GM18907 (cell line): ENCODE data around the gene WNT9B.
"Not testable (repeated sequence)": the region's sequence is repeated elsewhere in the genome, so short reads cannot be mapped to it uniquely, and the experiment has no call there.

Experiments used
- ATAC-seq: cut with Tn5 transposase; IDR thresholded peaks from one replicate; pipeline ENCODE4 v1.9.1; 2021; ENCODE audit warnings: mild to moderate bottlenecking, moderate library complexity; ENCODE audit not compliant: unreplicated experiment

WNT9B gene

GRCh38 chr17:46903762-46904672, 52.6 kb downstream of the WNT9B start:
- ATAC-seq = no peak

DNA sequence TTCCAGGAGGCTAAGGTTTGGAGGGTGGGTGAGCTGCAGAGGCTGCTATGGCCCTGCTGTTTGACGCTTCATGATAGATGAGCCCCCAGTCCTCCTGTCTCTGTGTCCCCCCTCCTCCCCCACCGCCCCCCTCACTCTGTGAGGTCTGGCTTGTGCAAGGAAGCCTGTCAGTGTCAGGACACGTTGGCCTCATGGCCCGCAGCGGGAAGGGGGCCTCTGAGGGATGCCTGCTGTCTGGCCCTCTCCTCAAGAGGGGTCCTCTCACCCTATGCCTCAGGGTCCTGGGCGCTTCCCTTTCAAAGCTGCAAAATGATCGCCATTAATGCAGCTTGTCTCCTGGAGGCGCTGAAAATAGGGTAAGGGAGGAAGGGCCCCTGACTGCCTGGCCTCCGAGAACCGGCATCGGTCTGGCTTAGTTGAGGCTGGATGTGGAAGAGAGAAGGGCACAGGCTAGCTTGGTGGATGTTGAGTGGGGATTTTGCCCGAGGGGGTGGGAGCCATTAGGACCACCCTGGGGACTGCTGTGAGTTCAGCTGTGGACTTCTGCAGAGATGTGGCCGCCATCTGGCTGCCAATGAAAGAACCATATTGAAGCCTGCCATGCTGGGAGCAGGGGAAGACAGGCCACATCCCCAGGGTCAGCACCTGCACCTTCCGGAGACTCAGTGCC, 56.8 kb downstream of the WNT9B start:
- ATAC-seq = no peak

DNA sequence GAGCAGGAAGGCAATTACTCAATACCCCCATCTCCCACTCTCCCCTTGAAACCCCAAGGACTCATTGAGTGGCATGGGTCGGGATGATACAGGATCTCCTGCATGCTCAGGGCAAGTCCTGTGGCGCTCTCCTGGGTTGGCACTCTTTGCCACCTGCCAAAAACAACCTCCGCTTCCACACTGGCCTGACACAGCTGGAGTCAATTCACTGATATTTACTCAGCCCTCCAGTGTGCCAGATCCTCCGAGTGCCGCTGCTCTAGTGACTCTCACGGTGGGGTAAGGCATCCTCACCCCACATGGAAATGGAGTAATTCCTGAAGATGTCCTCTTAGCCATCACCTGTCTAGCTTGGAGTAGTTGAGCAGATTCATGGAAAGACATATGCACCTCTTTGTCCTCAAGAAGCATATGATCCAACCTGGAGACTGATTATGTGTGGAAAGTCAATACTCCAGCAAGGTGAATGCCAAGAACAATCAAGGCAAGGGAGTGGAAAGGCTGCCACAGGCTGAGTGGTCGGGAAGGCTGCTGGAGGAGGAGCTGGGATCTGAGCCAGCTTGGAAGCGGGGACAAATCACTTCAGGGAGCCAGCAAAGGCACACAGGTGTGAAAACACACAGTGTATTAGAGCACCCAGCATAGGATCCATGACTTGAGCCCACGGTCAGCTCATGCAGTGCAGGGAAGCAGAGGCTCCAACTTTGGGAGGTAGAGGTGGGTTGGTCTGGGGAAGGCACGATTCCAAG, 59.0 kb downstream of the WNT9B start:
- no peak for ATAC-seq

- ATAC-seq = no peak
Measured at GRCh38 chr17:46911311-46911710, 59.9 kb downstream of the WNT9B start.

GRCh38 chr17:46915596-46915995, 64.2 kb downstream of the WNT9B start:
- no peak for ATAC-seq

GRCh38 chr17:46916211-46916610, 64.8 kb downstream of the WNT9B start:
- ATAC-seq = no peak

DNA sequence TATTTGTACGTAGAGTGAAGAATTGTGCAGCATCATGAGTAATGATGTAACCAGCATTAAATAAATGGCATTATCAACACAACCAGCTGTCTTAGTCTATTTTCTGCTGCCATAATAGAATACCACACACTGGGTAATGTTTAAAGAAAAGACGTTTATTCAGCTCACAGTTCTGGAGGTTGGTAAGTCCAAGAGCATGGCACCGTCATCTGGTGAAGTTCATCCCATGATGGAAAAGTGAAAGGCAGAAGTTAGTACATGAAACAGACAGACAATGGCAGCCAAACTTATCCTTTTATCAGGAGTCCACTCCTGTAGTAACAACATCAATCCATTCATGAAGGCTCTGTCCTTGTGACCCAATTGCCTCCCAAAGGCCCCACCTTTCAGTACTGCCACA, 65.2 kb downstream of the WNT9B start:
- no peak for ATAC-seq

DNA sequence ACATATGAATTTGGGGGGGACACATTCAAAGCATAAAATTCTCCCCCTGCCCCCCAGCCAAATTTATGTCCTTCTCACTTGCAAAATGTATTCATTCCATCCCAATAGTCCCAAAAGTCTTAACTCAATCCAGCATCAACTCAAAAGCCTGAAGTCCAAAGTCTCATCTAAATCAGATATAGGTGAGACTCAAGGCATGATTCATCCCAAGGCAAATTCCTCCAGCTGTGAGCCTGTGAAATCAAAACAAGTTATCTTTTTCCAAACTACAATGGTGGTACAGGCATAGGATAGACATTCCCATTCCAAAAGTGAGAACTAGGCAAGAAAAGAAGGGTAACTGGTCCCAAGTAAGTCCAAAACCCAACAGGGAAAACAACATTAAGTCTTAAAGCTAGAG, 65.7 kb downstream of the WNT9B start:
- no peak for ATAC-seq

GRCh38 chr17:46917516-46917915, 66.1 kb downstream of the WNT9B start:
- no peak for ATAC-seq

GRCh38 chr17:46921962-46922361, 70.6 kb downstream of the WNT9B start:
- ATAC-seq = not testable (repeated sequence)

DNA sequence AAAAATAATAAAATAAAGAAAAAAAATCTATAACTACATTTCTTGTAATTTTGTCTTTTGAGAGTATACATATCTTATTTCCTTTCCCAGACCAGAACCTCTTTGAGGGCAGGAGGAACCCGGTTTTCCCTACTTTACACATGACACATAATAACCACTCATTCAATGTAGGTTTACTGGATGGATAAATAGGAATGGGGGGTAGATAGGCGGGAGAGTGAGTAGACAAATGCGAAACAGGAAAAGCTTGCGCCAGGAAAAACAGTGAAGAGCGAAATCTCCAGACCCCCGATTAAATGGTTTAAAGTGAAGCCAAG, 71.1 kb downstream of the WNT9B start:
- no peak for ATAC-seq

DNA sequence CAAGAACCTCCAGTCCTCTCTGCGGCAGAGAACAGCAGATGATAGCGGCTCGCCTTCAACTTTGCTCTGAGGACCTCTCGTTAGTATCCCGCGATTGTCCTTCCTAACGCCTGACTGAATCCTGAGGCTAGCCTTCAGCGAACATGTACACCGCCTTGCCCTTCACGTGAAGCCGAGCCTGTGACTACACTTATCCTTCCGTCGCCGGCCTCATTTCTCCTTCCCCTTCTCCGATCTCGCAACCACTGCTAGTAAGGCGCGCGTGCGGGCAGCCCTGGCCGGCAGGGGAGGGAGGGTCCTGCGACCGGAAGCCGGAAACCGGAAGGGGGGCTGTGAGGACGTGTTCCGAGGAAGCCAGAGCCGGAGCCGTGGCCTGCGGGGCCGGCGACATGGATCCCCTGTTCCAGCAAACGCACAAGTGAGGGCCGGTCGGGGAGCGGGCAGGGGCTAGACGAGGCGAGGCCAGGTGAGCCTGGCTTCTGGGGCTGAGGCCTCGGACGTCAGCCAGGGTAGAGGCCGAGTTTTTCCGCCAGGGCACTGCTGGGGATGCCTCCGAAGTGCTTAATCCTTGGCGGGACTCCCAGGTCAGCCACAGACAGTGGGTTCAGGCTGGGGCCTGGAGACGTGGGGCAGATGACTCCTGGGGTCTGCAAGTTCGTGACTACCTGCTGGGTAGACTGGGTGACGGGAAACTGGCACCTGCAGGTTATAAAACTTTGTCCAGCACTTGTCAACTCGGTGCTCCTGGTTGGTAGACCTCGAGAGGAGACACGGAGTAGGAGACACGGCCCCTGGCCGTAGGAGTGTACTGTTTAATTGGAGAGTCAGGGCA, 71.6 kb downstream of the WNT9B start, which contains the start of gene GOSR2:
TSS of gene GOSR2 (plus strand) at position 357 of the 832 bp plus-strand sequence. CDS start at position 390, 33 bp downstream.
- peak; percentile 88 for ATAC-seq

DNA sequence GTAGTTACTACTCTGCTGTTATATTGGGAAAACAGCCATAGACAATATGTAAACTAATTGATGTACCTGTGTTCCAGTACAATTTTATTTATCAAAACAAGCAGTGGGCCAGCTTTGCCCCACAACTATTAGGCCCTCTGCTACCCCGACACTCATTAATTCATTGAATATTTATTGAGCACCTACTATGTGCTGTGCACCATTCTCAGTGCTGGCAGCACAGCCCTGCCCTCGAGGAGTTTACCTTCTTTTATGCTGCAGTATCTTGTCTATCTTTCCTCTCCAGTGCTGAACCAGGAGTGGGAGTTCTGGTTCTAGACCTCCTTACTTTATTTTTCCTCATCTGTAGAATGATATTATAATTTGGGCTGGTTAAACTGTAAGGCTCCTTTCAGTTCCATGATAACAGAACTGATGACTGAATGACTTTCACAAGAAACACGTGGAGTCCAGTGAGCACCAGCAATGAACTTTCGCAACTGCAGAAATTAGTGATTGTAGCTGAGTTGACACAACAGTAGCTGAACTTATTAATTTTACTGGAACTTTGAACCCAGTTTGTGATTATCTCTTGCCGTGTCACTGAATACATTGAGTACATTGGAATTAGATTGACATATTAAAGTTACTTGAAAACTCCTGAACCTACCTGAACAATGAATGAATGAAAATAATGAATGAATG, 73.9 kb downstream of the WNT9B start:
- no peak for ATAC-seq

DNA sequence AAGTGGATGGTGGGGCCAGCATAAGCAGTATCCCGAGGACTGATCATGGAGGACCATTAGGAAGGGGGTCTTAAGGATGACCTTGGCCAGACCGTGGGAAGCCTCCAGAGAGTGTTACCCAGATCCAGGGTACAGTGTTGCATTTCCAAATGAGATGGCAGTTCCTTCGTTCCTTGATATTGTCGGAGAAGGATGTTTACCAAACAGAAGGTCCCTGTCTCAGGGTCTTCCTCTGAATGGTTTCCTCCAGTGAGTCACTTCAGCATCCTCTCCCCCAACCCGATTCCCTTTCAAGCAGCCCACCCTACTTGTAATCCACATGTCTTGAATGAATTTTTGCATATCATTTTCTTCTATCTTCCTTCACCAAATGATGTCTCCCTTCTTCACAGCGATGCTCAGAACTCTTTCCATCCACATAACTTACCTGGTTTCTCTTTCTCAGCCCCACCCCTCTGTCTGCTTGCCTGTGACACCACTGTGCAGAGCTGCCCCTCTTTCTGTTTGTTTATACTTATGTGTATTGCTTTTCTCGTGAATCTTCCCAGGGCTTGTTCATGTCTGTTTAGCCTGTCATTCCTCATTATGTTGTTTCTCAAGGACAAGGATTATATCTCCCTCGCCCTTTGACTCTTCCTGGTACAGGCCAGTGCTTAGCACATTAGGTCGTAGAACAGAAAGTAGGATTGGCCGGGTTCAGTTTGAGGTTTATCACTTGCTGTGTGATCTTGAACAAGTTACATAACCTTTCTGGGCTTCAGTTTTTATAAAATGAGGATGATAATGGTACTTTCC, 77.3 kb downstream of the WNT9B start:
- no peak for ATAC-seq

DNA sequence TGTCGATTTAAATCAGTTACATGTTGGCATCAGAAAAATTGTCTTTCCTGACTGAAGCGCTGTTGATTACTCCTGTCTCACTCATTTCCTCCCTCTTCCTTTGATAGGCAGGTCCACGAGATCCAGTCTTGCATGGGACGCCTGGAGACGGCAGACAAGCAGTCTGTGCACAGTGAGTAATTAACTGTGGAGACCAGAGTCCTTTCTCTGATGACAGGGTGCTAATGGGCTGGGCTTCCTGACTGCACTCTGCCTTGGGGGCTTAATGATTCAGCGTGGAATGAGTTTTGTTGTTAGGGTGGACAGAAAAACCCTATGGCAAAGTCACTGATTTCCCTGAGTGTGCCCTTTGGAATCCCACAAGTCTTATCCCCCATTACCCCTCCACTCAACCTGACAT, 78.0 kb downstream of the WNT9B start:
- no peak for ATAC-seq

DNA sequence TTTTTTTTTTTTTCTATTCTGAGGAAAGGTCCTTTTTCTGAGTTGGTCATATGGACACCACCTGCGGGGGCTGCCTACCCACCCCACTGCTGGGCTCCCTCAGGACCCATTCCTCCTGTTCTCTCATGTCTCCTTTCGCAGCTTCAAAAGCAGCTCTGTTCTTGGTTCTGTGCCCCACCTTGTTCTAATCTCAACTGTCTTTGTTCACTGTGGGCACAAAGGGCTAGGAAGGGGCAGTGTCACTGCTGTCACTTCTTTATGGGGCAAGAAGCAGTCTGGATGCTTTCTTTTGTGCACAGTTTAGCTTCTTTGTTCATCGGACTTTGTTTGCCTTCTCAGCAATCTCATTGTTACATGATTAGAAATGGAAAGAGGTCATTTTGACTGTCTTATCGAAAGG, 78.7 kb downstream of the WNT9B start:
- no peak for ATAC-seq

GRCh38 chr17:46931596-46931995, 80.2 kb downstream of the WNT9B start:
- no peak for ATAC-seq

GRCh38 chr17:46935658-46936266, 84.4 kb downstream of the WNT9B start:
- no peak for ATAC-seq
